Calu3 (cell line): ENCODE data around the gene CCDC192. TPM values are rescaled to one million over a fixed set of nuclear protein-coding genes. Genes with fewer than 3 reads are reported as not detected.

Experiments
- BruUV-seq: library from RNA; stranded (reverse); fragments of 400-500 nt; replicated peaks from 2 replicates; lab custom pipeline; 2021; lab: Mats Ljungman, UMichigan
- CTCF ChIA-PET: fragments of 300-600 bp; sonication (Branson Sonifier 250); formaldehyde crosslinking; loops from one replicate; lab custom pipeline; 2022; ENCODE audit warnings: antibody characterized with exemption; lab: Charles Lee
- DNase-seq: peaks from one replicate; pipeline ENCODE4 v3.0.0; 2022
- H3K27ac Mint-ChIP-seq: one replicate; pipeline ENCODE4 v1.8.0; 2022; ENCODE audit warnings: mixed read lengths; ENCODE audit not compliant: unreplicated experiment
- H3K27me3 Mint-ChIP-seq: one replicate; pipeline ENCODE4 v1.8.0; 2022; ENCODE audit warnings: mixed read lengths; ENCODE audit not compliant: unreplicated experiment
- H3K36me3 Mint-ChIP-seq: one replicate; pipeline ENCODE4 v1.8.0; 2022; ENCODE audit warnings: mild to moderate bottlenecking, moderate library complexity, mixed read lengths; ENCODE audit not compliant: insufficient read depth, unreplicated experiment
- H3K4me1 Mint-ChIP-seq: one replicate; pipeline ENCODE4 v1.8.0; 2022; ENCODE audit warnings: mild to moderate bottlenecking, low read depth, mixed read lengths; ENCODE audit not compliant: unreplicated experiment
- H3K4me3 Mint-ChIP-seq: one replicate; pipeline ENCODE4 v1.8.0; 2022; ENCODE audit warnings: mild to moderate bottlenecking, low read depth, moderate library complexity, mixed read lengths; ENCODE audit not compliant: unreplicated experiment
- H3K9me3 Mint-ChIP-seq: one replicate; pipeline ENCODE4 v1.8.0; 2022; ENCODE audit warnings: low read depth, mixed read lengths; ENCODE audit not compliant: unreplicated experiment
- CTCF ChIP-seq: fragments of 200-600 bp; IDR thresholded peaks from one replicate; pipeline ENCODE4 v1.8.0; 2022; ENCODE audit warnings: antibody characterized with exemption; ENCODE audit not compliant: unreplicated experiment
- intact Hi-C: fragments of 100-400 bp; cut with micrococcal nuclease; formaldehyde crosslinking; loops from one replicate; pipeline ENCODE4 v1.10.0; 2022; ENCODE audit not compliant: unreplicated experiment
- total RNA-seq: library from RNA; stranded (reverse); gene quantifications from 2 replicates; pipeline ENCODE4 v1.2.3, GENCODE V29; 2022

CCDC192 gene
- total RNA-seq, 1 experiment from 2014 or later = 2.5 TPM

- TF ChIP-seq CTCF = no peak
- CTCF ChIA-PET = interaction anchor here (0.6 to 1.8 kb wide), 5 partner anchors 11 to 681 kb away, joined by 3 to 11 read pairs (median 4); no protein-coding TSS in a partner anchor
- intact Hi-C loops = no loop called here
- no TSS peak for BruUV-seq
- no peak for DNase-seq
- Mint-ChIP-seq H3K4me1 (peaks cover 60% of the 10 kb centered on the region), H3K36me3 (no peaks in the 10 kb centered on the region), H3K4me3 (no peak overlapping the region), H3K9me3 (no peaks in the 10 kb centered on the region), H3K27me3 (no peaks in the 10 kb centered on the region), H3K27ac (peak overlapping the region; percentile 15)
Observed at GRCh38 chr5:127912411-127912810, 209.2 kb downstream of the CCDC192 start.

DNA sequence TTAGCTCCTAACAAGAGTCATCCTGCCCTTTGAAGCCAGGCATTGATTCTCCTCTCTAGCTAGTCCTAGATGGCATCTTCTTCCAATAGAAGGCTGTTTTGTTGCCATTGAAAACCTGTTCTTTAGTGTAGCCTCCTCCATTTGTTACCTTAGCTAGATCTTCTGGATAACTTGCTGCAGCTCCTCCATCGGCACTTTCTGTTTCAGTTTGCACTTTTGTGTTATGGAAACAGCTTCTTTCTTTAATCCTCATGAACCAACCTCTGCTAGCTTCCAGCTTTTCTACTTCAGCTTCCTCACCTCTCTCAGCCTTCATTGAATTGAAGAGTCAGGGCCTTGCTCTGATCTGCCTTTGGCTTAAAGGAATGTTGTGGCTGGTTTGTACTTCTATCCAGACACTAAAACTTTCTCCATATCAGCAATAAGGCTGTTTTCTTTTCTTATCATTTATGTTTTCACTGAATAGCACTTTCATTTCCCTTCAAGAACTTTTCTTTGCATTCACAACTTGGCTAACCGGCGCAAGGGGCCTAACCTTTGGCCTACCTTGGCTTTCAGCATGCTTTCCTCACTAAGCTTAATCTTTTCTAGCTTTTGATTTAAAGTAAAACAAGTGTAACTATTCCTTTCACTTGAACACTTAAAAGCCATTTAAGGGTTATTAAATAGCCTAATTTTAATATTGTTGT, 213.8 kb downstream of the CCDC192 start:
- BruUV-seq = no TSS peak
- Mint-ChIP-seq H3K36me3 (no peaks in the 10 kb centered on the region), H3K4me3 (no peak overlapping the region), H3K27me3 (no peaks in the 10 kb centered on the region), H3K27ac (peak overlapping the region; percentile 3), H3K4me1 (peaks cover 53% of the 10 kb centered on the region), H3K9me3 (peaks cover 4% of the 10 kb centered on the region)
- intact Hi-C loops = no loop called here
- no peak for TF ChIP-seq CTCF
- DNase-seq = no peak
- CTCF ChIA-PET = interaction anchor here (0.9 to 1.7 kb wide), 5 partner anchors 12 to 52 kb away, joined by 3 to 7 read pairs (median 3); no protein-coding TSS in a partner anchor

DNA sequence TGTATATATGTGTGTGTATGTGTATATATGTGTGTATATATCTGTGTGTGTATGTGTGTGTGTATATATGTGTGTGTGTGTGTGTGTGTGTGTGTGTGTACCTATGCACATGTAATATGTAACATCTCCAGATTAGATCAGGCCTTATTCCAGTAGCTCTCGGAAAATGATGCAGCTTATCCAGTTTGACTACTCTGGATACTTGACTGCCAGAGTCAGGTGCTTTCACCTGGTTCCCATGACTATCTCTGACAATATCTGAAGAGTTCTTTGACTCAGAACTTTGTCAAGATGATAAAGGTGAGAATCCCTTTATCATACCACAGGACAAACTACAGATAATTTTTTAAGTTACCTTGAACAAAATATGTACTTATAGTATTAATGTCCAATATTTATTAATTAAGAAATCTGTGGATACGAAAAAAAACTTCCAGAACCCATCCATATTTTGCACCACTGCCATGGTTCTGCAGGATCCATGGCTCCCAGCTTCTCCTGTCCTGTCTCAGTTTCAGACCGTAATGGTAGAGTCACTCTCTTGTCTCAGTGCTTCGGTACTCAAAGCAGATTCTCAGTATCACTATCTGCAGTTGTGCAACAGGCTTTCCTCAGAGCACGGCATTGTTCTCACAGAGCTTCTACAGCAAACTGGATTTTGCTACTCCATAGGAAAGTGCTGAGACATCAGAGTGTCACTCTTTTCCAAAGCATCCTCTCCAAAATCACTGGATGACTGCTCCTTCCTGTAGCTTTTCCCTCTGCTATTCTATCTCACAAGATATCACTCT, 216.0 kb downstream of the CCDC192 start:
- Mint-ChIP-seq H3K36me3 (peaks cover 18% of the 10 kb centered on the region), H3K27me3 (no peaks in the 10 kb centered on the region), H3K27ac (peak overlapping the region; percentile 46), H3K4me1 (peaks cover 65% of the 10 kb centered on the region), H3K9me3 (peaks cover 4% of the 10 kb centered on the region), H3K4me3 (no peak overlapping the region)
- DNase-seq = no peak
- intact Hi-C loops = no loop called here
- no TSS peak for BruUV-seq
- no peak for TF ChIP-seq CTCF
- CTCF ChIA-PET = interaction anchor here (2.0 kb wide), 1 partner anchor 9 kb away, joined by 5 read pairs; no protein-coding TSS in a partner anchor

GRCh38 chr5:127919818-127920217, 216.6 kb downstream of the CCDC192 start:
- DNase-seq = no peak
- H3K4me3 Mint-ChIP-seq = no peak overlapping the region
- H3K27ac Mint-ChIP-seq = peak overlapping the region; percentile 46
- H3K27me3 Mint-ChIP-seq = no peaks in the 10 kb centered on the region
- intact Hi-C loops = loop anchor here (5.0 kb wide), 2 partner anchors 162 to 163 kb away; partner anchors contain the start of gene SLC12A2
- CTCF ChIA-PET = interaction anchor here (2.0 kb wide), 1 partner anchor 10 kb away, joined by 5 read pairs; no protein-coding TSS in a partner anchor
- no TSS peak for BruUV-seq
- peaks cover 4% of the 10 kb centered on the region for H3K9me3 Mint-ChIP-seq
- peaks cover 22% of the 10 kb centered on the region for H3K36me3 Mint-ChIP-seq
- H3K4me1 Mint-ChIP-seq = peaks cover 70% of the 10 kb centered on the region
- no peak for TF ChIP-seq CTCF
